GM12892 (cell line): Measurements from ENCODE around the gene ASCL1.

Experiments
- POLR2A ChIP-seq: IDR thresholded peaks from 2 replicates; pipeline ENCODE4 v1.6.1; 2011; ENCODE audit warnings: low read depth, low read length, control low read depth
- POLR2AphosphoS5 ChIP-seq: IDR thresholded peaks from 2 replicates; pipeline ENCODE4 v1.6.1; 2011; ENCODE audit warnings: low read depth, low read length, control low read depth

- TF ChIP-seq POLR2A (no peak), POLR2AphosphoS5 (no peak)
These were observed 46.2 kb upstream of the ASCL1 start for GRCh38 chr12:102911320-102911719.
